ENCODE measurements around the gene KIAA1958. TPM values are rescaled to one million over a fixed set of nuclear protein-coding genes. Genes with fewer than 3 reads are reported as not detected.

The KIAA1958 gene
- total RNA-seq, 5 donors from 2014 or later (not counting 1 experiment from before 2014, with no cell fraction given) = 4.6 to 6.4 (median 6.2) TPM

GRCh38 chr9:112605518-112605917 lies 118.9 kb downstream of the KIAA1958 start:
- ATAC-seq (replicated peaks in 1 of 4) = no peak
- ChIA-PET CTCF (no interaction called here), POLR2A (no interaction called here)
- no peak overlapping the region for H3K27ac ChIP-seq (ENCODE audit: low read length)
- Mint-ChIP-seq H3K4me1 (no peaks in the 10 kb centered on the region), H3K27me3 (no peaks in the 10 kb centered on the region), H3K9me3 (no peaks in the 10 kb centered on the region), H3K4me3 (no peak overlapping the region), H3K36me3 (no peaks in the 10 kb centered on the region), H3K27ac (no peak overlapping the region)
- no peak overlapping the region for H3K4me3 ChIP-seq (ENCODE audit: control insufficient read depth in 1 of 2, extremely low read depth in 1 of 2, low read length in 1 of 2)
- DNase-seq = no peak
- no CpG with 5 or more reads among the region's 1 CpG for WGBS (ENCODE audit: insufficient coverage)
- H3K27me3 ChIP-seq (replicated peaks in 1 of 2; ENCODE audit: control insufficient read depth in 2 of 2, extremely low read depth in 1 of 2, insufficient read depth in 2 of 2, low read length in 1 of 2) = no peaks in the 10 kb centered on the region
- no peaks in the 10 kb centered on the region for H3K36me3 ChIP-seq (ENCODE audit: control insufficient read depth in 2 of 2, extremely low read depth in 1 of 2, insufficient read depth in 1 of 2, low read length in 1 of 2)
- no peaks in the 10 kb centered on the region for H3K9me3 ChIP-seq
- no peaks in the 10 kb centered on the region for H3K4me1 ChIP-seq (ENCODE audit: control insufficient read depth in 1 of 2, extremely low read depth in 1 of 2, insufficient read depth in 2 of 2, low read length in 2 of 2)

GRCh38 chr9:112605963-112606699 lies 119.5 kb downstream of the KIAA1958 start:
- H3K4me1 ChIP-seq (ENCODE audit: control insufficient read depth in 1 of 2, extremely low read depth in 1 of 2, insufficient read depth in 2 of 2, low read length in 2 of 2) = no peaks in the 10 kb centered on the region
- POLR2A ChIA-PET = no interaction called here
- no peaks in the 10 kb centered on the region for H3K27me3 ChIP-seq (replicated peaks in 1 of 2; ENCODE audit: control insufficient read depth in 2 of 2, extremely low read depth in 1 of 2, insufficient read depth in 2 of 2, low read length in 1 of 2)
- DNase-seq (no peak), ATAC-seq (replicated peaks in 1 of 4) (no peak)
- H3K27ac ChIP-seq (ENCODE audit: low read length) = no peak overlapping the region
- no peak overlapping the region for H3K4me3 ChIP-seq (ENCODE audit: control insufficient read depth in 1 of 2, extremely low read depth in 1 of 2, low read length in 1 of 2)
- no peaks in the 10 kb centered on the region for H3K36me3 Mint-ChIP-seq
- H3K36me3 ChIP-seq (ENCODE audit: control insufficient read depth in 2 of 2, extremely low read depth in 1 of 2, insufficient read depth in 1 of 2, low read length in 1 of 2) = no peaks in the 10 kb centered on the region
- 80% methylated on average over 1 of the region's 2 CpGs for WGBS (ENCODE audit: insufficient coverage)
- no peaks in the 10 kb centered on the region for H3K9me3 ChIP-seq
- H3K9me3 Mint-ChIP-seq = no peaks in the 10 kb centered on the region
- no peaks in the 10 kb centered on the region for H3K27me3 Mint-ChIP-seq
- no peaks in the 10 kb centered on the region for H3K4me1 Mint-ChIP-seq
- H3K4me3 Mint-ChIP-seq = no peak overlapping the region
- CTCF ChIA-PET = no interaction called here
- H3K27ac Mint-ChIP-seq = no peak overlapping the region

GRCh38 chr9:112608851-112609250 lies 122.2 kb downstream of the KIAA1958 start:
- H3K36me3 ChIP-seq (ENCODE audit: control insufficient read depth in 2 of 2, extremely low read depth in 1 of 2, insufficient read depth in 1 of 2, low read length in 1 of 2) = no peaks in the 10 kb centered on the region
- Mint-ChIP-seq H3K4me3 (no peak overlapping the region), H3K9me3 (no peaks in the 10 kb centered on the region), H3K36me3 (no peaks in the 10 kb centered on the region), H3K4me1 (no peaks in the 10 kb centered on the region), H3K27ac (no peak overlapping the region), H3K27me3 (no peaks in the 10 kb centered on the region)
- no peaks in the 10 kb centered on the region for H3K27me3 ChIP-seq (replicated peaks in 1 of 2; ENCODE audit: control insufficient read depth in 2 of 2, extremely low read depth in 1 of 2, insufficient read depth in 2 of 2, low read length in 1 of 2)
- no CpG with 5 or more reads among the region's 1 CpG for WGBS (ENCODE audit: insufficient coverage)
- POLR2A ChIA-PET = no interaction called here
- H3K27ac ChIP-seq (ENCODE audit: low read length) = no peak overlapping the region
- no peaks in the 10 kb centered on the region for H3K9me3 ChIP-seq
- H3K4me1 ChIP-seq (ENCODE audit: control insufficient read depth in 1 of 2, extremely low read depth in 1 of 2, insufficient read depth in 2 of 2, low read length in 2 of 2) = no peaks in the 10 kb centered on the region
- ATAC-seq (replicated peaks in 1 of 4) (no peak), DNase-seq (no peak)
- CTCF ChIA-PET = interaction anchor here in 1 of 2 donors (0.5 kb wide), 1 partner anchor 69 kb away, joined by 3 read pairs; no protein-coding TSS in a partner anchor
- no peak overlapping the region for H3K4me3 ChIP-seq (ENCODE audit: control insufficient read depth in 1 of 2, extremely low read depth in 1 of 2, low read length in 1 of 2)

- Histone ChIP-seq H3K27me3 (replicated peaks in 1 of 2; ENCODE audit: control insufficient read depth in 2 of 2, extremely low read depth in 1 of 2, insufficient read depth in 2 of 2, low read length in 1 of 2) (no peaks in the 10 kb centered on the region), H3K4me1 (ENCODE audit: control insufficient read depth in 1 of 2, extremely low read depth in 1 of 2, insufficient read depth in 2 of 2, low read length in 2 of 2) (no peaks in the 10 kb centered on the region), H3K4me3 (ENCODE audit: control insufficient read depth in 1 of 2, extremely low read depth in 1 of 2, low read length in 1 of 2) (no peak overlapping the region), H3K27ac (ENCODE audit: low read length) (no peak overlapping the region), H3K36me3 (ENCODE audit: control insufficient read depth in 2 of 2, extremely low read depth in 1 of 2, insufficient read depth in 1 of 2, low read length in 1 of 2) (no peaks in the 10 kb centered on the region), H3K9me3 (no peaks in the 10 kb centered on the region)
- DNase-seq (no peak), ATAC-seq (replicated peaks in 1 of 4) (no peak)
- ChIA-PET CTCF (interaction anchor here in 1 of 2 donors (0.5 kb wide), 1 partner anchor 171 kb away, joined by 3 read pairs; no protein-coding TSS in a partner anchor), POLR2A (no interaction called here)
- Mint-ChIP-seq H3K4me3 (no peak overlapping the region), H3K36me3 (peaks cover 9% of the 10 kb centered on the region), H3K27me3 (no peaks in the 10 kb centered on the region), H3K4me1 (peaks cover 3 to 5% (median 5%) of the 10 kb centered on the region in 3 donors), H3K9me3 (no peaks in the 10 kb centered on the region), H3K27ac (no peak overlapping the region)
- WGBS (ENCODE audit: insufficient coverage) = no CpG with 5 or more reads among the region's 2 CpGs
Observed at GRCh38 chr9:112615584-112616266, 129.1 kb downstream of the KIAA1958 start.

- no peak overlapping the region for H3K27ac Mint-ChIP-seq
- ChIA-PET CTCF (no interaction called here), POLR2A (no interaction called here)
- no peaks in the 10 kb centered on the region for H3K4me1 ChIP-seq (ENCODE audit: control insufficient read depth in 1 of 2, extremely low read depth in 1 of 2, insufficient read depth in 2 of 2, low read length in 2 of 2)
- DNase-seq (no peak), ATAC-seq (replicated peaks in 1 of 4) (no peak)
- no peaks in the 10 kb centered on the region for H3K36me3 ChIP-seq (ENCODE audit: control insufficient read depth in 2 of 2, extremely low read depth in 1 of 2, insufficient read depth in 1 of 2, low read length in 1 of 2)
- H3K4me3 Mint-ChIP-seq = no peak overlapping the region
- H3K4me3 ChIP-seq (ENCODE audit: control insufficient read depth in 1 of 2, extremely low read depth in 1 of 2, low read length in 1 of 2) = no peak overlapping the region
- peaks cover 3 to 5% (median 5%) of the 10 kb centered on the region in 3 donors for H3K4me1 Mint-ChIP-seq
- no peaks in the 10 kb centered on the region for H3K9me3 Mint-ChIP-seq
- no peaks in the 10 kb centered on the region for H3K27me3 Mint-ChIP-seq
- H3K27me3 ChIP-seq (replicated peaks in 1 of 2; ENCODE audit: control insufficient read depth in 2 of 2, extremely low read depth in 1 of 2, insufficient read depth in 2 of 2, low read length in 1 of 2) = no peaks in the 10 kb centered on the region
- no peak overlapping the region for H3K27ac ChIP-seq (ENCODE audit: low read length)
- 100% methylated on average over 3 of the region's 8 CpGs for WGBS (ENCODE audit: insufficient coverage)
- H3K36me3 Mint-ChIP-seq = peaks cover 9% of the 10 kb centered on the region
- H3K9me3 ChIP-seq = no peaks in the 10 kb centered on the region
Observed at GRCh38 chr9:112617371-112617770, 130.7 kb downstream of the KIAA1958 start.

- Histone ChIP-seq H3K27me3 (replicated peaks in 1 of 2; ENCODE audit: control insufficient read depth in 2 of 2, extremely low read depth in 1 of 2, insufficient read depth in 2 of 2, low read length in 1 of 2) (no peaks in the 10 kb centered on the region), H3K9me3 (no peaks in the 10 kb centered on the region), H3K27ac (ENCODE audit: low read length) (no peak overlapping the region), H3K36me3 (ENCODE audit: control insufficient read depth in 2 of 2, extremely low read depth in 1 of 2, insufficient read depth in 1 of 2, low read length in 1 of 2) (no peaks in the 10 kb centered on the region), H3K4me3 (ENCODE audit: control insufficient read depth in 1 of 2, extremely low read depth in 1 of 2, low read length in 1 of 2) (no peak overlapping the region), H3K4me1 (ENCODE audit: control insufficient read depth in 1 of 2, extremely low read depth in 1 of 2, insufficient read depth in 2 of 2, low read length in 2 of 2) (no peaks in the 10 kb centered on the region)
- H3K27me3 Mint-ChIP-seq = no peaks in the 10 kb centered on the region
- no peaks in the 10 kb centered on the region for H3K9me3 Mint-ChIP-seq
- DNase-seq (no peak), ATAC-seq (replicated peaks in 1 of 4) (no peak)
- ChIA-PET CTCF (no interaction called here), POLR2A (no interaction called here)
- H3K4me3 Mint-ChIP-seq = no peak overlapping the region
- peaks cover 3 to 5% (median 5%) of the 10 kb centered on the region in 3 donors for H3K4me1 Mint-ChIP-seq
- H3K36me3 Mint-ChIP-seq = peaks cover 9% of the 10 kb centered on the region
- H3K27ac Mint-ChIP-seq = no peak overlapping the region
- WGBS (ENCODE audit: insufficient coverage) = 90% methylated on average over 12 of the region's 21 CpGs
Observed at GRCh38 chr9:112618385-112619009, 131.9 kb downstream of the KIAA1958 start.
